Right hindlimb (tissue), 1 donor: Measurements from ENCODE around the gene CDKN2AIPNL.
"Not testable (repeated sequence)": the region's sequence is repeated elsewhere in the genome, so short reads cannot be mapped to it uniquely, and the experiment has no call there.

ENCODE experiments used
- DNase-seq: peaks from one replicate; pipeline ENCODE4 v3.0.0-alpha.2; 2018

CDKN2AIPNL gene

GRCh38 chr5:134437847-134438581 lies 26.3 kb upstream of the CDKN2AIPNL start:
- peak; percentile 30 for DNase-seq

DNA sequence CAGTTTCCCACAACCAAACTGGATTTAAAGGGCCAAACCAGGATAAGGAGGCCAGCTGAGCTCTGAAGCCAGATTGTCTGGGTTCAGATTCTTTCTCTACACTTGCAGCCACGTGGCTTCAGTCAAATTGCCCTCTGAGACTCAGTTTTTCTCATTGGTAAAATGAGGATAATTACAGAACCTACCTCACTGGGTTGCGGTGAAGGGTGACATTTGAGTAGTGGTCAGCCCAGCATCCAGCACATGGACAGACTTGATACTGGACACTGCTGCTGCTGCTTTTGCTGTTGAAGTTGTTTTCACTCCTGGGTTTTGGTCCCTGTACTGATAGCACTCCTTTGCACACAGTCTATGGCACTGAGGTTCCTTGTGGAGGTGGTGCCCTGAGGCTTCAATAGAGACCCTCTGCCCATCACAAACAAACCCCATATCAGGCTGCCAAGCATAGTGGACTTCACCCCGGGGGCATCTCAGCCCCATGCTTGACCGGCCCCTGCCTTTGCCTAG lies 25.7 kb upstream of the CDKN2AIPNL start:
- DNase-seq: no peak

- DNase-seq: peak; percentile 59
Observed at GRCh38 chr5:134436523-134437339, 25.1 kb upstream of the CDKN2AIPNL start.

GRCh38 chr5:134435560-134435959 lies 23.9 kb upstream of the CDKN2AIPNL start:
- DNase-seq: no peak

DNA sequence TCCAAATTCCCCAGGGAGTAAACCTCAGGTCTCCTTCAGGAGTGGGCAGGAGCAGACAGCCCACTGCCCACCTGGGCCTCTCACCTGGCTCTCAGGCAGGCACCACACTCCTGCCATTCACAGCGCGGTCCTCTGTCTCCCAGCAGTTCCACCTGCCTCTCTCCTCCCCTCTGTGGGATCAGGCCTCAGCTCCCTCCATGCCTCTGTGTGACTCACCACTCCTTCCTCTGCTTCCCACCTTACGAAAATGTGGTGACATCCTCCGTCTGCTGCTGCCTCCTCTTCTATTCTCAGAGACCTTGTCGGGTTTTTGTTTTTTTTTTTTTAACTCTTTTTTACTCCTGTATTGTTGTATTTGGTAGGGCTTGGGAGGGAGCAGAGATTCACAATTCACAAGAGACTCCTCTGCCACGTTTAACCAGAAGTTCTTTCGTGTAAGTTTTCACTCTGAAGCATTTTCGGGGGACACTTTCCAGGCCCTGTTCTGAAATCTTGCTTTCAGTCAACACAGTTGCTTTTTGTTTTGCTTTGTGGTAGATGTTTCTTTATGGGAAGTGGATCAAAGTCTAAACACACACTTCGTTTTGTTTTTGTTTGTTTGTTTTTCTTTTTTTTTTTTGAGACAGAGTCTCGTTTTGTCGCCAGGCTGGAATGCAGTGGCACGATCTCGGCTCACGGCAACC lies 21.1 kb upstream of the CDKN2AIPNL start:
- no peak for DNase-seq

DNA sequence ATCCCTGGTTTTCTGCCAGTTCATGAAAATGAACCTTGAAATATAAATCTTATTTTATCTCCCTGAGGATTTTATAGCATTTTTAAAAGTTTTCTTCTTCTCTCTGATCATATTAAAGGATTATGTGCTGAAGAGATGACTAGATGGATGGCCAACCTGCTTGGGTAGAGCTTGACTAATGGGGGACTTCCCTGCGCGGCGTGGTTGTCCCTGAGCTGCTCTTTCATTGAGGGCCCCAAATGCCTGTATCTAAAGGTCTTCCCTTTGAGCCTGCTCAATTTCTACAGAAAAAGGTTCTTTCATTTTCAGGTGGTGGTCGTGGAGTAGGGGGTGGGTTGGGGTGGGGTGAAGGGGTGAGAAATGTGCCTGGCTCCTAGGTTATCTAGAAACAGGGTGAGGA lies 20.5 kb upstream of the CDKN2AIPNL start:
- no peak for DNase-seq

DNA sequence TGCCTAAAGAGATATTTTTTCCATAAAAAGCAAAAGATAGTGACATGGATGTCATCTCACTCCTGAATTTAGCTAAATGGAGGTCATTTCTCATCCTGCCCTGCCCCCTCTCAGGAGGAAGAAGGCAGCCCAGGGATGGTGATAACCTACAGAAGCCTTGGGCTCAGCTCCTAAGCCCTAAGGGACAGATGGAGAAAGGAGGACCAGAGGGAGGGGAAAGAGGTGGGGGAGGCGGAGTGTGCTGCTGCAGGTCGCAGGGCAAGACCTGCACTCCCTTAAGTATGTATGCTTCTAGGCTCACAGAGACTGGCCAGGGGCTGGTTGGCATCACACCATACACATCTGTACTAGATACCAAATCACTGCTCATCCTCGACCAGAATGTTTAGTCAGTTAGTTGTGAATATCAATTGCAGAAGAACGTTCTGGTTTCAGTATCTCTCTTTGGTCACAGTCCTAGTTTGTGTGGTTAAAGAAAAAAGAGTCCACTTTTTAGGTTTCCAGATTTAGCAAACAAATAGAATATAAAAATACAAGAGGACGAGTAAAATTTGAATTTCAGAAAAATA lies 18.4 kb upstream of the CDKN2AIPNL start:
- no peak for DNase-seq

DNA sequence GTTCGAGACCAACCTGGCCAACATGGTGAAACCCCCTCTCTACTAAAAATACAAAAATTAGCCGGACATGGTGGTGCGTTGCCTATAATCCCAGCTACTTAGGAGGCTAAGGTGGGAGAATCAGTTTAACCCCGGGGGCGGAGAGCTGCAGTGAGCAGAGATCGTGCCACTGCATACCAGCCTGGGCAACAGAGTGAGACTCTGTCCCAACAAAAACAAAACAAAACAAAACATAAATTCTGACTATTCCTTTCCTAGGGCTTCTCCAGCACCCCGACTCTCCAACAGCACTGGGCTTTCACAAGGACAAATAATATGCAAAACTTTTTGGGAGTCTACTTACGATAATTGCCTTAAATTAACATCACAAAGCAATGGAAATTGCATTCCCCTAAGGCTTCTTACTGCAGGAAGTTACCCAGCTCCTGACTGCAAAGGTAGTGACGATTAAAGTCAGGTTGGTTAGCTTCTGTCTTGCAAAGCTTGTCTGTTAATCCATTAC lies 15.9 kb upstream of the CDKN2AIPNL start:
- no peak for DNase-seq

DNA sequence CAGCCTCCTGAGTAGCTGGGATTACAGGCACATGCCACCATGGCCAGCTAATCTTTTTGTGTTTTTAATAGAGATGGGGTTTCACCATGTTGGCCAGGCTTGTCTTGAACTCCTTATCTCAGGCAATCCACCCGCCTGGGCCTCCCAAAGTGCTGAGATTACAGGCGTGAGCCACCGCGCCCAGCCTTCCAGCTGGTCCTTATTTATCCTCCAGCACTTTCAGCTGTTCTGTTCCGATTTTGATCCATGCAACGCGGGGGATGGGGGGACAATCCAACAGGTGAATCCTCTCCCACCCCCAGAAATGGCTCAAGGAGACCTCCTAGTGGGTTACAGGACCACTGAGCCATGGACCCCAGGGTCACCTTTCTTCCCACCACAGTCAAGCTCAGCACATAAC lies 14.7 kb upstream of the CDKN2AIPNL start:
- no peak for DNase-seq

- no peak for DNase-seq
Observed at GRCh38 chr5:134423376-134423775, 11.7 kb upstream of the CDKN2AIPNL start.

DNA sequence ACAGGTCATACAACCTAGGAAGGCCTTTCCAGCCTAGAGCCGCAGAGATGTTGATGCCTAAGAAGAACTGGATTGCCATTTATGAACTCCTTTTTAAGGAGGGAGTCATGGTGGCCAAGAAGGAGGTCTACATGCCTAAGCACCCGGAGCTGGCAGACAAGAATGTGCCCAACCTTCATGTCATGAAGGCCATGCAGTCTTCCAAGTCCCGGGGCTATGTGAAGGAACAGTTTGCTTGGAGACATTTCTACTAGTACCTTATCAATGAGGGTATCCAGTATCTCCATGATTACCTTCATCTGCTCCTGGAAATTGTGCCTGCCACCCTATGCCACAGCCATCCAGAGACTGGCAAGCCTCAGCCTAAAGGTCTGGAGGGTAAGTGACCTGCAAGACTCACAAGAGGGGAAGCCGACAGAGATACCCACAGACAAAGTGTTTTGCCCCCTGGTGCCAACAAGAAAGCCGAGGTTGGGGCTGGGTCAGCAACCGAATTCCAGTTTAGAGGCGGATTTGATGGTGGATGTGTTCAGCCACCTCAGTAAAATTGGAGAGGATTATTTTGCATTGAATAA lies 11.2 kb upstream of the CDKN2AIPNL start:
- DNase-seq: no peak

DNA sequence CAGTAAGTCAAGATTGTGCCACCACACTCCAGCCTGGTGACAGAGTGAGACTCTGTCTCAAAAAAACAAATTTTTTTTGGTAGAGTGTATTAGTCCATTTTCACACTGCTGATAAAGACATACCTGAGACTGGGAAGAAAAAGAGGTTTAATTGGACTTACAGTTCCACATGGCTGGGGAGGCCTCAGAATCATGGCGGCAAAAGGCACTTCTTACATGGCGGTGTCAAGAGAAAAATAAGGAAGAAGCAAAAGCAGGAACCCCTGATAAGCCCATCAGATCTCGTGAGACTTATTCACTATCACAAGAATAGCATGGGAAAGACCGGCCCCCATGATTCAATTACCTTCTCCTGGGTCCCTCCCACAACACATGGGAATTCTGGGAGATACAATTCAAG lies 9.4 kb upstream of the CDKN2AIPNL start:
- not testable (repeated sequence) for DNase-seq

GRCh38 chr5:134420343-134420742 lies 8.7 kb upstream of the CDKN2AIPNL start:
- no peak for DNase-seq

DNA sequence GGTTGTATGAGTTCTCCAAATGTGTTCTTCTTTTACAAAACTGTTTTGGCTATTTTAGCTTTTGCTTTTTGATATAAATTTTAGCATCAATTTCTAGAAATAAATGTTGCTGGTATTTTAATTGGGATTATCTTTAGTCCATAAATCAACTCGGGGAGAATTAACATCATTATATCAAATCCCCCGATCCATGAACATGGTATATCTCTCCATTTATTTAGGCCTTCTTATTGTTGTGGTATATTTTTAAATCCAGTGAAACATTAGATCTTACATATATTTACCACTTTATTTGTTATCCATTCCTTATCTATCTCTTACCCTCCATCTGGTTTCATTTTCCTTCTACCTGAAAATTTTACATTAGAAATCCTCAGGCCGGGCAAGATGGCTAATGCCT lies 7.3 kb upstream of the CDKN2AIPNL start:
- DNase-seq: no peak

DNA sequence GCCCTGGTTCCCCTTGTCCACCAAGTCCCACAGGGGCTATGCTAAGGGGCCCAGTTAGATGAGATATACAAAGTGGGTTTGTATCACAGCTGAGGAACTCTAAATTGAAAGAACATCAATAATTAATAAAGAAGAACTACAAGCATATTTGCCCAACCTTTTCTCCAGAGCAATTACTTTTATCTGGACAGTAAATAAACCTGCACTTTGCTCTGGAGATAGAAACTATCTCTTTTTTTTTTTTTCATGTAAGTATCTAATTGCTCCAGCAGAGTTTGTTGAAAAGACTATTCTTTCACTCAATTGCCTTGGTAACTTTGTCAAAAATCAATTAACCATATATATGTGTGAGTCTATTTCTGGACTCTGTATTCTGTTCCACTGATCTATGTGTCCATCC lies 6.0 kb upstream of the CDKN2AIPNL start:
- DNase-seq: no peak

- no peak for DNase-seq
Observed at GRCh38 chr5:134413046-134413445, 1.4 kb upstream of the CDKN2AIPNL start.

DNA sequence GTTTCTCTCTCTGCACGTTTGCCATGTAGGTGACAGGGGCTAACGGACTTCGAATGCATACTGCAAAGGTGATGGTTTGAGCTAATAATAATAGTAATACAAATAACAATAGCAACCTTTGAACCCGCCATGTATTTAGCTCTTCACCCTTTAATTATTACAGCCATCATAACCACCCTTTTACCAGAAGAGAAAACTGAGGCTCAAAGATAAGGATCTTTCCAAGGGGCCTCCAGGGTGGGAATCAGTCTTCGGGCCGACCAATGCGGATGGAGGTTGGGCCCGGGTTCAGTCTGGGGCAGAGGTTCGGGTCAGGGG lies 494 bp downstream of the CDKN2AIPNL start:
- DNase-seq: no peak

DNA sequence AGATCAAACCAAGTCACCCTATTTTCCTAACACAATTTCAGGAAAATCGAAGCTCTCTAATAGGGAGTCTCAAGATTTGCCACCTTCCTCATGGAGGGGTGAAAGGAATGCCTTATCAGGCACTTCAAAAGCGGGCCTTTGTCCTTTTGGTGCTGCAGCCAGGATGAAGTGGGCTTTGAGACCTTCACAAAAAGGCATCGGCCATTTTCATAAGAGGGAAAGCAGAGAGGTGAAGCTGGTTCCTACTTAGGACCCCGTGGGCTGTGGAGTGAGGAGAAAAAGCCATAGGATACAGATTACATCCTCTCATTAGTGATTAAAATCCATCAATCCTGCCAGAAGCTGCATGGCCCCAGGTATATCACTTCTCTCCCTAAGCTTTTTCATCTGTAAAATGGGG lies 859 bp downstream of the CDKN2AIPNL start:
- DNase-seq: no peak

- DNase-seq: no peak
Observed at GRCh38 chr5:134409321-134409720, 2.4 kb downstream of the CDKN2AIPNL start.

DNA sequence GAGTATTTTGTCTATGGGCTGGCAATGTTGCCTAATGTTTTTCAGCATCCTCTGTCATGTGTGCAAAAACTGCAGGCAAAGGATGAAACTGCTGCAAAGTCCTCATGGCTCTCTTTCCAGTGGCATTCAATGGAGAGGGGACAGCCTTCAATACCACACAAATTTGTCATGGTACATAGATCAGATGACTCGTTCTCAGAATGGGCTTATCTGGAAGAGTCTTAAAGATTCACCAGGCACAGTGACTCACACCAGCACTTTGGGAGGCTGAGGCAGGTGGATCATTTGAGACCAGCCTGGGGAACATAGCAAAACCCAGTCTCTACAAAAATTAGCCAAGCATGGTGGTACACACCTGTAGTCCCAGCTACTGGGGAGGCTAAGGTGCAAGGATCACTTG lies 5.3 kb downstream of the CDKN2AIPNL start:
- DNase-seq: no peak

DNA sequence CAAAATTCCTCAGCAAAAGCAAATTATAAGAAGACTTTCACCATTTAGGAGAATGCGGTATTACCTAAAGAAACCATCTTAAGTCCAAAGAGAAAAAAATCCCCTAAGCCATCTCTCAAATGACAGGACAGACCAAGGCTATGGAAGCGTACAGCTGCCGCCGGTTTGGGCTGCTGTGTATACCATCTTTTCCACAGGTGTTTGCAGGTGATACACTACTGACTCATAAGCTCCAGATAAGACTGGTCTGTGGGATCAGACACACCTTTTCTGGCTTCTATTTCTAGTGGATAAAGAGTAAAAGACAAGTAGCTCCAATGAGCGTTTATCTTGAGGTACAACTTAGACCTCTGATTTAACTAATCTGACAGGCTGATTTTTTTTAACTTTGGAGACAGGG lies 7.7 kb downstream of the CDKN2AIPNL start:
- no peak for DNase-seq

GRCh38 chr5:134398609-134399155 lies 13.0 kb downstream of the CDKN2AIPNL start:
- DNase-seq: no peak

DNA sequence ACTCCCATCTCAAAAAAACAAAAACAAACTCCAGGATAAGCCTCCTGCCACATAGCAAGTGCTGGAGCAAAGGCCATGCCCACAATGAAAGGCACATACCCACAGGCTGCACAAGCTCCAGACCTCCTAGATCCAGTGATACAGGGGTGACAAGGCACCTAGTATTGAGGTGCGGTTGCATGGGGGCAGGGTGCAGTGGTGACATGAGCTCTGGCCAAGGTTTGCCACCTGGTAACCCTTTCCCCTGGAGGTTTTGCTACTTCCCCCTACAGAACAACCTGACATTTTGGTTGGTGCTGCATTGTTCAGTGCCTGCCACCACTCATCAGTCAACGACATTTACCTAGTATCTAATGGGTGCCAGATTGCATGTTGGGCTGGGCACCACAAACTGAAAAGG lies 14.5 kb downstream of the CDKN2AIPNL start:
- no peak for DNase-seq
